ENCODE data around the gene MRPL49. TPM values are rescaled to one million over a fixed set of nuclear protein-coding genes. Genes with fewer than 3 reads are reported as not detected.
A peak's percentile ranks its signal among the peaks of the same experiment; 100 is the strongest.

Gene MRPL49
- polyA plus RNA-seq, 2 of the 4 experiments (the other 2 are of a cell fraction), result 55.5 to 65.5 TPM

DNA sequence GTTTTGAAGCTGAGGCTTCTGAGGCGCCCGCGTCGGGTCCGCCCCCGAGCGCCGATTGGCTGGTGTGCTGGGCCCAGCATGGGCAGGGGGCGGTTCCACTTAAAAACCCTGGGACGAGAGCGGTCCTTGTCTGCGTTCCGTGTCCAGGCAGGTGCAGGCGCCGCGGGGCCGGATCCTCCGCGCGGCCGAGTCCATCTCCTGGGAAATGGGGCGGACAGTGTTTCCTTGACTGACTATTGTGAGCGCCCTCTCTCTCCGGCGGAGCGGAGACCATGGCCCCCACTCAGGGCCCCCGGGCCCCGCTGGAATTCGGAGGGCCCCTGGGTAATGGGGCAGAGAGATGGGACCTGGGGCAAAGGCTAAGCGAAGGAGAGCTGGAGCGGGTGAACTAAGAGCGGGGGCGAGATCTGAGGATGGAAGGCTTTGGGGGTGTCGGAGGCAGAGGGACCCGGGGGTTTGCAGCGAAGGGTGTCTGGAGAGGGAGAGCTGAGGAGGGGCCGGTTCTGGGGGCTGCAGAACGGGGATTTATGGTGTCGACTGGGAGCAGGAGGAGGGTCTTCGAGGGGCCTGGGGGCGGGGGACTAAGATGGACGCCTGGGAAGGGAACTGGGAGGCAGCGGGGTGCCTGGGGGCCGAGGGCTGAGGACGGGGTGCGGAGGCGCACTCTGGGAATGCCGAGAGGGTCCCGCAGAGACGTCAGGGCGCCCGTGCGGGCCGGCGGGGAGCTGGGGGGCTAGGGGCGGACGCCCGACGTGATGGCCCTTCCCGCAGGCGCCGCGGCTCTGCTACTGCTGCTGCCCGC, 10.2 kb upstream of the MRPL49 start, which contains the start of gene TM7SF2 (continued):
- TF ChIP-seq MAX (IDR thresholded peaks at IDR 0.05), result no peak; the same call in 1 of the 2 replicates
- no peak for TF ChIP-seq KDM5A (IDR thresholded peaks at IDR 0.05)
- TF ChIP-seq KDM1A (IDR thresholded peaks at IDR 0.05; ENCODE audit: low read depth), result no peak
- TF ChIP-seq HOXB5 (CRISPR knock-in tag; IDR thresholded peaks at IDR 0.05), result 0 out of 2 replicates have a peak, but pooled peaks have one; percentile 46
- TF ChIP-seq, protein P1, sequence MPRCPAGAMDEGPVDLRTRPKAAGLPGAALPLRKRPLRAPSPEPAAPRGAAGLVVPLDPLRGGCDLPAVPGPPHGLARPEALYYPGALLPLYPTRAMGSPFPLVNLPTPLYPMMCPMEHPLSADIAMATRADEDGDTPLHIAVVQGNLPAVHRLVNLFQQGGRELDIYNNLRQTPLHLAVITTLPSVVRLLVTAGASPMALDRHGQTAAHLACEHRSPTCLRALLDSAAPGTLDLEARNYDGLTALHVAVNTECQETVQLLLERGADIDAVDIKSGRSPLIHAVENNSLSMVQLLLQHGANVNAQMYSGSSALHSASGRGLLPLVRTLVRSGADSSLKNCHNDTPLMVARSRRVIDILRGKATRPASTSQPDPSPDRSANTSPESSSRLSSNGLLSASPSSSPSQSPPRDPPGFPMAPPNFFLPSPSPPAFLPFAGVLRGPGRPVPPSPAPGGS (IDR thresholded peaks at IDR 0.05), result peak; percentile 87; the same call in 2 of the 3 replicates
- TF ChIP-seq ATOH8 (CRISPR knock-in tag; IDR thresholded peaks at IDR 0.05; ENCODE audit: low read depth), result no peak
- TF ChIP-seq RCOR1 (IDR thresholded peaks at IDR 0.05; ENCODE audit: low read depth, low read length), result no peak
- no peak for TF ChIP-seq SREBF2 (IDR thresholded peaks at IDR 0.05)
- no peak for TF ChIP-seq RFX5 (IDR thresholded peaks at IDR 0.05)
- TF ChIP-seq NFE2L2 (conservative IDR thresholded peaks at IDR 0.05; ENCODE audit: low read length), result no peak
- TF ChIP-seq, protein P2, sequence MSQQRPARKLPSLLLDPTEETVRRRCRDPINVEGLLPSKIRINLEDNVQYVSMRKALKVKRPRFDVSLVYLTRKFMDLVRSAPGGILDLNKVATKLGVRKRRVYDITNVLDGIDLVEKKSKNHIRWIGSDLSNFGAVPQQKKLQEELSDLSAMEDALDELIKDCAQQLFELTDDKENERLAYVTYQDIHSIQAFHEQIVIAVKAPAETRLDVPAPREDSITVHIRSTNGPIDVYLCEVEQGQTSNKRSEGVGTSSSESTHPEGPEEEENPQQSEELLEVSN (IDR thresholded peaks at IDR 0.05; ENCODE audit: borderline replicate concordance, low read depth), result no peak
- no peak for TF ChIP-seq CBX2 (IDR thresholded peaks at IDR 0.05; ENCODE audit: borderline replicate concordance, low read depth)
- TF ChIP-seq HDAC2 (IDR thresholded peaks at IDR 0.05), result no peak
- TF ChIP-seq CEBPB (IDR thresholded peaks at IDR 0.05), result no peak
- no peak for TF ChIP-seq ZNF302 (CRISPR knock-in tag; IDR thresholded peaks at IDR 0.05)
- TF ChIP-seq ZC3H11A (IDR thresholded peaks at IDR 0.05), result no peak
- TF ChIP-seq HEYL (CRISPR knock-in tag; IDR thresholded peaks at IDR 0.05), result no peak
- TF ChIP-seq, protein P3, sequence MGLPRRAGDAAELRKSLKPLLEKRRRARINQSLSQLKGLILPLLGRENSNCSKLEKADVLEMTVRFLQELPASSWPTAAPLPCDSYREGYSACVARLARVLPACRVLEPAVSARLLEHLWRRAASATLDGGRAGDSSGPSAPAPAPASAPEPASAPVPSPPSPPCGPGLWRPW (IDR thresholded peaks at IDR 0.05), result no peak
- no peak for TF ChIP-seq EP300 (IDR thresholded peaks at IDR 0.05)
- no peak for TF ChIP-seq ESRRA (IDR thresholded peaks at IDR 0.05; ENCODE audit: borderline replicate concordance, low read length)
- TF ChIP-seq TFCP2L1 (CRISPR knock-in tag; IDR thresholded peaks at IDR 0.05), result peak; percentile 19; the same call in 1 of the 2 replicates
- TF ChIP-seq FOXS1 (CRISPR knock-in tag; IDR thresholded peaks at IDR 0.05), result no peak
- TF ChIP-seq POLR2AphosphoS2 (conservative IDR thresholded peaks at IDR 0.05; ENCODE audit: low read length), result 0 out of 2 replicates have a peak, but pooled peaks have one; percentile 64
- no peak for TF ChIP-seq RNF2 (IDR thresholded peaks at IDR 0.05; ENCODE audit: borderline replicate concordance, low read depth)
- no peak for TF ChIP-seq BHLHE40 (IDR thresholded peaks at IDR 0.05; ENCODE audit: low read depth, low read length)
